NCI-H146 (cell line): ENCODE measurements around the gene HPCAL1.

Experiments
- DNase-seq: peaks from one replicate; lab custom pipeline; 2025; lab: John Stamatoyannopoulos, UW

HPCAL1 gene

GRCh38 chr2:10426726-10427617 lies 124.3 kb downstream of the HPCAL1 start:
- no peak for DNase-seq

- DNase-seq, result no peak
Observed at GRCh38 chr2:10427618-10427949, 124.9 kb downstream of the HPCAL1 start.

GRCh38 chr2:10428355-10428754 lies 125.7 kb downstream of the HPCAL1 start:
- DNase-seq, result no peak

GRCh38 chr2:10428924-10429323 lies 126.2 kb downstream of the HPCAL1 start:
- no peak for DNase-seq

- DNase-seq, result no peak
Observed at GRCh38 chr2:10430886-10431622, 128.3 kb downstream of the HPCAL1 start.

- DNase-seq, result no peak
Observed at GRCh38 chr2:10431797-10432196, 129.1 kb downstream of the HPCAL1 start.

GRCh38 chr2:10432311-10433181 lies 129.8 kb downstream of the HPCAL1 start:
- DNase-seq, result no peak

- no peak for DNase-seq
Observed at GRCh38 chr2:10433264-10433946, 130.7 kb downstream of the HPCAL1 start.

- no peak for DNase-seq
Observed at GRCh38 chr2:10433947-10434885, 131.5 kb downstream of the HPCAL1 start.

- peak; percentile 72 for DNase-seq
Observed at GRCh38 chr2:10434886-10435819, 132.4 kb downstream of the HPCAL1 start.

GRCh38 chr2:10435820-10436204 lies 133.1 kb downstream of the HPCAL1 start:
- DNase-seq, result no peak

- DNase-seq, result no peak
Observed at GRCh38 chr2:10436583-10437110, 133.9 kb downstream of the HPCAL1 start.

GRCh38 chr2:10437806-10438205 lies 135.1 kb downstream of the HPCAL1 start:
- no peak for DNase-seq

GRCh38 chr2:10438688-10439087 lies 136.0 kb downstream of the HPCAL1 start:
- no peak for DNase-seq

GRCh38 chr2:10439185-10439879 lies 136.6 kb downstream of the HPCAL1 start:
- no peak for DNase-seq

- DNase-seq, result no peak
Observed at GRCh38 chr2:10439971-10440370, 137.3 kb downstream of the HPCAL1 start.

GRCh38 chr2:10440736-10441135 lies 138.0 kb downstream of the HPCAL1 start:
- DNase-seq, result no peak

- no peak for DNase-seq
Observed at GRCh38 chr2:10441948-10442347, 139.2 kb downstream of the HPCAL1 start.
